Loucy (cell line): ENCODE data around the gene DENND4A.
A peak's percentile ranks its signal among the peaks of the same experiment; 100 is the strongest.

ENCODE experiments used
- H2AFZ ChIP-seq: fragments of 200-600 bp; sonication (generic); 2 replicates; pipeline ENCODE4 v1.6.0; 2016; ENCODE audit warnings: antibody characterized with exemption, mild to moderate bottlenecking, low read length, moderate library complexity
- H3F3A ChIP-seq: fragments of 200-600 bp; 2 replicates; pipeline ENCODE4 v1.6.0; 2016; ENCODE audit warnings: antibody characterized with exemption, low read depth, mild to moderate bottlenecking
- H3K27me3 ChIP-seq: fragments of 200-600 bp; sonication (generic); 2 replicates; pipeline ENCODE4 v1.6.1; 2014; ENCODE audit warnings: low read length, mild to moderate bottlenecking; ENCODE audit not compliant: insufficient read depth, poor library complexity, severe bottlenecking
- H3K36me3 ChIP-seq: fragments of 200-600 bp; sonication (generic); 2 replicates; pipeline ENCODE4 v1.6.1; 2016; ENCODE audit warnings: low read length; ENCODE audit not compliant: insufficient read depth
- H3K4me1 ChIP-seq: fragments of 200-600 bp; sonication (generic); 2 replicates; pipeline ENCODE4 v1.5.1; 2014; ENCODE audit warnings: low read length, mild to moderate bottlenecking; ENCODE audit not compliant: insufficient read depth, poor library complexity, severe bottlenecking
- H3K4me2 ChIP-seq: fragments of 200-600 bp; sonication (generic); 2 replicates; pipeline ENCODE4 v1.6.0; 2014; ENCODE audit warnings: antibody characterized with exemption, low read length, low read depth, mild to moderate bottlenecking; ENCODE audit not compliant: poor library complexity, severe bottlenecking
- H3K4me3 ChIP-seq: fragments of 200-600 bp; sonication (generic); 2 replicates; pipeline ENCODE4 v1.5.1; 2014; ENCODE audit warnings: low read length, mild to moderate bottlenecking, mixed read lengths; ENCODE audit not compliant: poor library complexity, severe bottlenecking
- H3K79me2 ChIP-seq: fragments of 200-600 bp; sonication (generic); 2 replicates; pipeline ENCODE4 v1.6.1; 2014; ENCODE audit warnings: low read length; ENCODE audit not compliant: insufficient read depth
- H3K9ac ChIP-seq: fragments of 200-600 bp; sonication (generic); 2 replicates; pipeline ENCODE4 v1.6.0; 2014; ENCODE audit warnings: mild to moderate bottlenecking, low read depth, low read length, moderate library complexity; ENCODE audit not compliant: poor library complexity, severe bottlenecking
- H3K9me2 ChIP-seq: fragments of 200-600 bp; sonication (generic); replicated peaks from 2 replicates; pipeline ENCODE4 v1.6.1; 2016; ENCODE audit warnings: low read depth, low read length, mixed read lengths
- H3K9me3 ChIP-seq: fragments of 200-600 bp; sonication (generic); 2 replicates; pipeline ENCODE4 v1.6.1; 2014; ENCODE audit warnings: mild to moderate bottlenecking, antibody characterized with exemption, low read length, low read depth; ENCODE audit not compliant: insufficient read depth
- H4K20me1 ChIP-seq: fragments of 200-600 bp; sonication (generic); 2 replicates; pipeline ENCODE4 v1.6.0; 2014; ENCODE audit warnings: antibody characterized with exemption, low read length, mild to moderate bottlenecking; ENCODE audit not compliant: insufficient read depth, poor library complexity, severe bottlenecking
- CTCF ChIP-seq: fragments of 200-600 bp; sonication (generic); conservative IDR thresholded peaks from 2 replicates; pipeline ENCODE4 v1.5.1; 2014; ENCODE audit warnings: mild to moderate bottlenecking, antibody characterized with exemption, low read length
- EZH2phosphoT487 ChIP-seq: fragments of 200-600 bp; IDR thresholded peaks from 2 replicates; pipeline ENCODE4 v1.6.1; 2018; ENCODE audit warnings: antibody characterized with exemption, mild to moderate bottlenecking, moderate library complexity, borderline replicate concordance

DENND4A gene

GRCh38 chr15:65639509-65639908 lies 152.6 kb downstream of the DENND4A start:
- Histone ChIP-seq H3K4me1 (no peaks in the 10 kb centered on the region), H3K9ac (no peak overlapping the region), H2AFZ (no peak overlapping the region), H3K4me3 (no peak overlapping the region), H3K36me3 (no peaks in the 10 kb centered on the region), H3K27me3 (no peaks in the 10 kb centered on the region), H4K20me1 (no peaks in the 10 kb centered on the region), H3F3A (no peaks in the 10 kb centered on the region), H3K9me3 (no peaks in the 10 kb centered on the region), H3K4me2 (no peak overlapping the region), H3K79me2 (no peaks in the 10 kb centered on the region), H3K9me2 (no peaks in the 10 kb centered on the region)
- TF ChIP-seq EZH2phosphoT487 (no peak), CTCF (no peak)

- no peaks in the 10 kb centered on the region for H3K27me3 ChIP-seq
- H3K4me2 ChIP-seq = peak overlapping the region; percentile 40
- peak overlapping the region; percentile 36; the same call in 1 of the 2 replicates for H2AFZ ChIP-seq
- H3K9me3 ChIP-seq = no peaks in the 10 kb centered on the region
- peak overlapping the region; percentile 8 for H3K9ac ChIP-seq
- H3K9me2 ChIP-seq = no peaks in the 10 kb centered on the region
- H4K20me1 ChIP-seq = no peaks in the 10 kb centered on the region
- TF ChIP-seq EZH2phosphoT487 (no peak), CTCF (peak; percentile 94)
- no peaks in the 10 kb centered on the region for H3K79me2 ChIP-seq
- H3K4me3 ChIP-seq = peak overlapping the region; percentile 48
- no peaks in the 10 kb centered on the region for H3F3A ChIP-seq
- H3K4me1 ChIP-seq = no peaks in the 10 kb centered on the region
- H3K36me3 ChIP-seq = no peaks in the 10 kb centered on the region
These were observed 153.4 kb downstream of the DENND4A start for GRCh38 chr15:65638681-65639089.

- Histone ChIP-seq H3K4me1 (no peaks in the 10 kb centered on the region), H3K9me3 (no peaks in the 10 kb centered on the region), H4K20me1 (no peaks in the 10 kb centered on the region), H3F3A (no peaks in the 10 kb centered on the region), H3K4me3 (no peak overlapping the region), H3K9ac (no peak overlapping the region), H3K79me2 (no peaks in the 10 kb centered on the region), H3K36me3 (no peaks in the 10 kb centered on the region), H3K9me2 (no peaks in the 10 kb centered on the region), H2AFZ (no peak overlapping the region), H3K27me3 (no peaks in the 10 kb centered on the region), H3K4me2 (peak overlapping the region; percentile 40)
- TF ChIP-seq EZH2phosphoT487 = no peak
- no peak for TF ChIP-seq CTCF
These were observed 154.0 kb downstream of the DENND4A start for GRCh38 chr15:65638109-65638508.
